Measurements from ENCODE around the gene SLC25A22.

The SLC25A22 gene

GRCh38 chr11:803467-803742 is 5.3 kb upstream of the SLC25A22 start:
- no peak for DNase-seq (ENCODE audit: low read depth)

GRCh38 chr11:802693-803466 is 4.8 kb upstream of the SLC25A22 start:
- no peak for DNase-seq (ENCODE audit: low read depth)

- no peak for DNase-seq (ENCODE audit: low read depth)
These were observed 4.0 kb upstream of the SLC25A22 start for GRCh38 chr11:802018-802617.

GRCh38 chr11:801097-801780 is 3.2 kb upstream of the SLC25A22 start:
- DNase-seq (ENCODE audit: low read depth) = no peak

GRCh38 chr11:800473-800872 is 2.4 kb upstream of the SLC25A22 start:
- DNase-seq (ENCODE audit: low read depth) = no peak

GRCh38 chr11:799641-800316 is 1.7 kb upstream of the SLC25A22 start:
- DNase-seq (ENCODE audit: low read depth) = no peak

- DNase-seq (ENCODE audit: low read depth) = peak; percentile 87
These were observed 587 bp downstream of the SLC25A22 start for GRCh38 chr11:797296-798092.

- no peak for DNase-seq (ENCODE audit: low read depth)
These were observed 1.4 kb downstream of the SLC25A22 start for GRCh38 chr11:796565-797295.

GRCh38 chr11:795634-796564 is 2.2 kb downstream of the SLC25A22 start:
- peak; percentile 91 for DNase-seq (ENCODE audit: low read depth)

GRCh38 chr11:794766-795633 is 3.1 kb downstream of the SLC25A22 start:
- DNase-seq (ENCODE audit: low read depth) = no peak

GRCh38 chr11:794013-794765 is 3.9 kb downstream of the SLC25A22 start:
- no peak for DNase-seq (ENCODE audit: low read depth)

- DNase-seq (ENCODE audit: low read depth) = no peak
These were observed 4.5 kb downstream of the SLC25A22 start for GRCh38 chr11:793556-793955.

- DNase-seq (ENCODE audit: low read depth) = no peak
These were observed 5.2 kb downstream of the SLC25A22 start for GRCh38 chr11:792873-793272.

GRCh38 chr11:792535-792821 is 5.6 kb downstream of the SLC25A22 start:
- DNase-seq (ENCODE audit: low read depth) = no peak

GRCh38 chr11:791658-792534 is 6.2 kb downstream of the SLC25A22 start:
- no peak for DNase-seq (ENCODE audit: low read depth)

- peak; percentile 49 for DNase-seq (ENCODE audit: low read depth)
These were observed 7.1 kb downstream of the SLC25A22 start for GRCh38 chr11:790721-791564.

GRCh38 chr11:789943-790342 is 8.1 kb downstream of the SLC25A22 start, which contains the start of gene CEND1:
Gene CEND1 (minus strand): TSS chr11:790090. CDS start chr11:788576, 1,514 bp downstream.
- DNase-seq (ENCODE audit: low read depth) = peak; percentile 65

Data from EH (cell line).